OCI-M2 (cell line): Measurements from ENCODE around the gene OSGEPL1.
"Not testable (repeated sequence)": the region's sequence is repeated elsewhere in the genome, so short reads cannot be mapped to it uniquely, and the experiment has no call there.

Source experiments
- DNase-seq: peaks from one replicate; lab custom pipeline; 2025; ENCODE audit not compliant: unreplicated experiment; lab: John Stamatoyannopoulos, UW

The OSGEPL1 gene

DNA sequence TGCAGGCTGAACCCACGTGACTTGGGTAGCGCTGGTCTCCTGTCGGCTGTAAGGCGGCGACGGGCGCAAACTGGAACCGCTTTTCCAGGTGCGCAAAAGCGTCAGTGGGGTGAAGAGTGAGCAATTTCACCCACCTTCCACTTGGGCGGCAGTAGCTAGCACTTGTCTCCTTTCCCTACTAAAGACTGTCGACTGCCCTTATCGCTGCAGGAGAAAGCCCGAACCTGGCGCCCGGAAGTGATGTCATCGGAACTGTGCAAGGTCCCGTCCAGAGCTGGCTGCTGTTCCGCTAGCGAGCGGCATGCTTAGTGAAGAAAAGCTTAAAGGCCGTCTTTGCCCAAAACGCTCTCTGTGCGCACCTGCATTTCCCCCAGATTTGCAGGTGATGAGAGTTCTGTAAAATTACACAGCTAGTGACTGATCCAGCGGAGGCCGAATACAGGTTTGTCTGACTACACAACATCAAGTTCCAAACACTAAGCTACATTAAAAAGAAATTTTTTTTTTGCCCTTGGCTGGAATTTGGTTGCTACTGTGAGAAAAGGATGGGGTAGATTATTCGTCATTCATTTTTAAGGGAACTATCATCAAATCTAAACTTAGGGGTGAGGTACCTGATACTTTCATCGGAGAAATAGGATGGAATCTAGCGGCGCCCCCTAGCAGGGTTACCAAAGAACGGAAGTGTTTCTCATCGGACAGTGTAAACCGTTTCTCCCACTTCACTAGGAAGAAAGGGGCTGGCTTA lies at the start of gene OSGEPL1:
TSS of gene OSGEPL1 (minus strand) at position 242 of the 748 bp plus-strand sequence. CDS start 1,152 bp downstream, outside the sequence.
- peak; percentile 65 for DNase-seq

DNA sequence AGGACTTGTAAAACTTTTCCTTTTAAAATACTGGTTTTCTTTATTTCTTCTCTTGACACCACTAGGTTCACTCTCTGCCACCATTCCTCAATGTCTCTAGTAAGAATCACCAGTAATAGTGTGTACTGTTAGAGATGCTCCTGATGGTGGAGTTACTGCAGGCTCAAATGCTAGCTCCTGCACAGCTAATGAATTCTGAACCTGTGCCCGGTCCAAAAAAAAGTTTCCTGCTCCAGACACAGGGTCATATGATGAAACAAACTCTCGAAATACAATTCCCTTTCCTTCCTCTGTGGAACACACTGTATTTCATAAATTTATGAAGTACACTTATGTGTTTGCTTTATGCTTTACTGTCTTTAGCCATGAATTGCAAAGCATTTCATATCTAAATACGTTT lies 40.8 kb upstream of the OSGEPL1 start:
- no peak for DNase-seq

GRCh38 chr2:189802396-189802912 lies 39.9 kb upstream of the OSGEPL1 start:
- no peak for DNase-seq

GRCh38 chr2:189799531-189799930 lies 36.9 kb upstream of the OSGEPL1 start:
- no peak for DNase-seq

- DNase-seq: no peak
Measured at GRCh38 chr2:189799030-189799331, 36.4 kb upstream of the OSGEPL1 start.

DNA sequence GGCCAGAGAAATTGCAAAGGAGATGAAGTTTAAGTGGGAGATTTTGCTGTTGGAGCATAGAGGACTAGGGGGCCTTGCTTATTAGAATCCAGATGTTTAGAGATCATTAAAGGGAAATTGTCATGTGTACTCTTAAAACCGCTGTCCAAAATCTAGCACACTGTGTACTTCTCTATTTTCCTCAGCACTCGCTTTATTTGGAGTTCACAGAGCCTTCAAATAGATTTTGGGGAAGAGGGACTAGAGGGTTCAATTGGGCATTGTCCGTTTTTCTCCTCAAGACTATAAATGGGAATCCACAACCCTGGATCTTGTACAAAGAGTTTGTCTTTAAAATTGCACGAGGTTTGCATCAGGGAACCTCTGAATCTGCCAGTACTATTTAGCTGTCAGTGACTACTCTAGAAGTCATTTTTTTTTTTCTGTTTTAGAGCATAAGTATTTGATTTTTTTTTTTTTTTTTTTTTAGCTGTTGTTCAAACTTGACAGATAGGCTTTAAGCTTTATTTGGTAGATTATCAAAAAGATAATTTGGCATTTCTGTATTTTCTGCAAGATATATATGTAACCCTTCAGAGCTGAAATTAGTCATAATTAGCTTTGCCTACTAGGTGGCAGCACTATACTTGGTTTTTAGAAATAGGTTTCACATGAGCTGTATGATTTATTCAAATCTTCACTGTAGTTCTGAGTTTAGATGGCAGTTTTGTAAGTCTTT lies 35.9 kb upstream of the OSGEPL1 start:
- no peak for DNase-seq

DNA sequence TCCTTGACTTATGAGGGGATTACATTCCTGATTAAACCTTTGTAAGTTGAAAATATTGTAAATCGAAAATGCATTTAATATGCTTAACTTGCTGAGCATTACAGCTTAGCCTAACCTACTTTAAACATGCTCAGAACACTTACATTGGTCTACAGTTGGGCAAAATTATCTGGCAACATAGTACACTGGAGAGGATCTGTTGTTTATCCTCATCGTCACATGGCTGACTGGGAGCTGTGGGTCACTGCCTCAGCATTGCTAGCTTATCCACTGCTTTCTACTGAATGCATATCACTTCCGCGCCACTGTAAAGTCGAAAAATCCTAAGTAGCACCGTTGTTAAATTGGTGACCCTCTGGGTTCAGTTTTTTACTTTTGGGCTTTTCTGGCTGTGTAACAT lies 35.3 kb upstream of the OSGEPL1 start:
- DNase-seq: no peak

DNA sequence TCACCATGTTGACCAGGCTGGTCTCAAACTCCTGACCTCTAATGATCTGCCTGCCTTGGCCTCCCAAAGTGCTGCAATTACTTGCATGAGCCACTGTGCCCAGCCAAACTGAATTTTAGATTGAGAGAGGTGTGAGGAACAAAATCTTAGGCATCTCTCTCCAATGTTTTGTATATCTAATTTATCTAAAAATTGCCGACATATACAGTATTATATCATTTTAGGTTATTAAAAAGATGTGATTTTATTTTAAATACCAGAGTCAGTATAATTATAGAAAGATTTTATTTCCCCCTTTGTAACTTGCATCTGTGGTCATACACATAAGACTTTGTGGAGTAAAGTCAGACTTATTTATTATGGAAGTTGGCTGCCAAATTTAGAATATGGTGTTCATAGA lies 31.7 kb upstream of the OSGEPL1 start:
- DNase-seq: no peak

- DNase-seq: no peak
Measured at GRCh38 chr2:189791338-189792042, 28.9 kb upstream of the OSGEPL1 start.

DNA sequence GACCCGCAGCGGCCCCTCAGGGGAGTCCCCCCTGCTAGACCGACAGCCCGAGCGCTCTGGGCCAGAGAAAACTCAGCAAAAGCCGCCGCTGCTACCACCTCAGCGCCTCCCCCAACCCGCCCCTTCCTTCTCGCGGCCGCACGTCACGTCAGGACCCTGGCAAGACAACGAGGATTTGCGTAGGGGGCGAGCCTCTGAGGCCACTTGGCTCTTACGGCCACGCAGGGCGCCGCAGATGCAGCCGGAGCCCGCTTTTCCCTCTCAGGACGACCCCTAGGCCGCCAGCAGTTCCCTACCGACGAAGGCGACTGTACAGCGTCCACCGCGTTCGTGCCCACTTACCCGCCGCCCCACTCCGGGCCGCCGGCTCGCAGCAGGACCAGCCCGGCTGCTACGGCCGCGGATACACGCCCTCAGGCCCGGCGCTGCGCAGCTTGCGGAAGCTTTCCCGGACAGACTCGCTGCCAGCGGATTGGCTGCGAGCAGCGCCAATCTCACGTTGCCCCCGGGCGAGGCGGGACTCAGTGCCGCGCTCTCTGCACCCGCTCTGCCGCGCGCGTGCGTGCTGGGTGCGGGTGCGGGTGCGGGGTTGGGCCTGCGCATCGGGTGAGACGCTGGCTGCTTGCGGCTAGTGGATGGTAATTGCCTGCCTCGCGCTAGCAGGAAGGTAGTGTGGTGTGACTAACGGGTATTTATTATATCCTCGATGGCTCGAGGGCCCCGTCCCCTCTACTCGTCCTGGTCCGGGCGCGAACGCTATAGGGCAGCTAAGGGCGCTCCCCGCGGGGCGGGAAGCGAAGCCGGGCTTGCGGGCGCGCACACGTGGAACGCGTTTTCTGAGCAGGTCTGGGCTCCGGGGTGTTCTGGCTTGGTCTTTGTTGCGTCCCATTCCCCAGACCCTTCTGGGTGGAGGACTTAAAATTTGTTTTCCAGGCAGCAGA lies 21.6 kb upstream of the OSGEPL1 start, which contains the start of the genes ORMDL1 and PMS1:
TSS of gene ORMDL1 (minus strand) at position 413 of the 941 bp plus-strand sequence. CDS start 1,744 bp downstream, outside the sequence.
TSS of gene PMS1 (plus strand) at position 524 of the 941 bp plus-strand sequence. CDS start 7,360 bp downstream, outside the sequence.
- peak; percentile 52 for DNase-seq

GRCh38 chr2:189783451-189783926 lies 20.9 kb upstream of the OSGEPL1 start:
- peak; percentile 2 for DNase-seq

GRCh38 chr2:189782221-189782671 lies 19.7 kb upstream of the OSGEPL1 start:
- no peak for DNase-seq

GRCh38 chr2:189772212-189772611 lies 9.6 kb upstream of the OSGEPL1 start:
- DNase-seq: no peak

DNA sequence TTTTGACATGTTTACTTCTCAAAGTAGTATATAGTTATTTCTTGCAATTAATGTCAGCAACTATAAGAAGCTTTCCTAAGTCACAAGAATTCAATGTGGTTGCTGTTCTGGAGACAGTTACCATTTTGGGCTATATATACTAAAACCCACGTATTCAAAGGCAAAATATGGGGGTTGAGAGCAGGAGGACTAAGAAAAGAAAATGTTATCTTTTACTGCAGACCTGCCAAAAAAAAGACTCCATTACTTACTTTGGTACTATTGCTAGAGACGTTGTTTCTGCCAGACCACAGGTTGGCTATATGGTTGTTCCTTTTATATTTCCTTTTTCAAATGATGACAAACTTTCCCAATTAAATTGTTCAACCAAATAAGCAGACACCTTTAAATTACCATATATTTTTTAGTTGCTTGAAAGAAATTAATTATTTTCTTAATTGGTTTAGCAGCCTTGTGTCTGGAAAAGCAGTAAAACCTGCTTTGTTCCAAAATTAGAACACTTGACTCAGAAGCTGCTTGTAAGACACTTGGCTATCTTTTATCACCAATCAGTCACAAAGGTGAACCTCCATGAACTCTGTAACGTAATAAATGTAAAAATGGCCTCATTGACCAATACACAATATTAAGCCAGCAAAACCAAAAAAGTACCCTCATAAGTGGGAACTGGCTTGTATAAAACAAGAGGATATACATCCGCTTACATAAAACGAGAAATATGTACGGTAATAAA lies 8.2 kb upstream of the OSGEPL1 start:
- DNase-seq: no peak

DNA sequence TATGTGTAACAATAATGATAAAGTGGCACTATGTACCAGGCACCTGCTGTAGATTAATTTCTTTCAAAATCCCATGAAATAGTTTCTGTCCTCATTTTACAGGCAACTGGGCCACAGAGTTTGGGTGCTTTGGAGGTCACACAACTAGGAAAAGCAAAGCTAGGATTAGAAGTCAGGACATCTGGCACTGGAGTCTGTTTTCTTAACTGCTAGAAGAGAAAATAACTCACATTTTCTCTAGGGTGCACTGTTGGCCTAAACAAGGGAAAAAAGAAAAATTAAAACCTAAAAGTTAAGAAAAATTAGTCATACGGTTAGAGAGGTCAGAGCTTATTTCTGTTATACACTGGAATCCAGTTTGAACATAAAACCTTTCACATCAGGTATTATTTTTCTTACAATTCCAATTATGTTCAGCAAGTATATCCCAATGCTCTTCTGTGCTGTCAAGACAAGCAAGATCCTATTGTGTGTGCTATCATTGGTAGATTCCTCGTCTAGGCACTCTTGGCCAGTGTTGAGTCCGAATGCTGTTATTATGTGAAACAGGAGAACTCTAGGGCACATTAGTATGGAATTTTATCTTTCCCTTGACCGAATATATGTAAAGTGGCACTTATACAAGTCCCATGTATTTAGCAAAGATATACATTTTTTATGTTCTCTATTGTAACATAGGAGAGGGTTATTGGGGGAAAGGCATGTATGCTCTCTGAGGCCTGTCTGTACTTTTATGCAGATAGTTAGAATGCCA lies 1.5 kb upstream of the OSGEPL1 start:
- no peak for DNase-seq

DNA sequence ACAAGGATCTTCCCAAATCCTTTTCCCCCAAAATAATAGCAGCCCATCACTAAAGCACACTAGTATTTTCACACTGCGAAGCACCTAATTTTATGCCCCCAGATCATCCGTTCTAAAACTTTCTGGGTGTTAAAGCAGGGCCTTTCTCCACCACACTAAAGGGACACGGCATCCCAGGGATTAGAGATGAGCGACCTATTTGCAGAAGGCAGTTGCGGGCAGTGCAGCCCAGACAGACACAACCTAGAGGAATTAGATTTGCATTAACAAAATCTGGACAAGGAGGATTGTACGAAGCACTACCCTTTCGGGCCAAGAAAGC lies 402 bp downstream of the OSGEPL1 start:
- DNase-seq: no peak

DNA sequence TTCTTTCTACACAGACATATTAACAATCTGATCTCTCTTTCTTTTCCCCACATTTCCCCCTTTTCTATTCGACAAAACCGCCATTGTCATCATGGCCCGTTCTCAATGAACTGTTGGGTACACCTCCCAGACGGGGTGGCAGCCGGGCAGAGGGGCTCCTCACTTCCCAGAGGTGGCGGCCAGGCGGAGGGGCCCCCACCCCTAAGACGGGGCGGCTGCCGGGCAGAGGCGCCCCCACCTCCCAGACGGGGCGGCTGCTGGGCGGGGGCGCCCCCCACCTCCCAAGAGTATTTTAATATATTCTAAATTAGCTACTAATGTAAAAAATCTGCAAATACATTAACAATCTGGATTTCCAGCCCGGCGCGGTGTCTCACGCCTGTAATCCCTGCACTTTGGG lies 2.4 kb downstream of the OSGEPL1 start:
- DNase-seq: not testable (repeated sequence)

DNA sequence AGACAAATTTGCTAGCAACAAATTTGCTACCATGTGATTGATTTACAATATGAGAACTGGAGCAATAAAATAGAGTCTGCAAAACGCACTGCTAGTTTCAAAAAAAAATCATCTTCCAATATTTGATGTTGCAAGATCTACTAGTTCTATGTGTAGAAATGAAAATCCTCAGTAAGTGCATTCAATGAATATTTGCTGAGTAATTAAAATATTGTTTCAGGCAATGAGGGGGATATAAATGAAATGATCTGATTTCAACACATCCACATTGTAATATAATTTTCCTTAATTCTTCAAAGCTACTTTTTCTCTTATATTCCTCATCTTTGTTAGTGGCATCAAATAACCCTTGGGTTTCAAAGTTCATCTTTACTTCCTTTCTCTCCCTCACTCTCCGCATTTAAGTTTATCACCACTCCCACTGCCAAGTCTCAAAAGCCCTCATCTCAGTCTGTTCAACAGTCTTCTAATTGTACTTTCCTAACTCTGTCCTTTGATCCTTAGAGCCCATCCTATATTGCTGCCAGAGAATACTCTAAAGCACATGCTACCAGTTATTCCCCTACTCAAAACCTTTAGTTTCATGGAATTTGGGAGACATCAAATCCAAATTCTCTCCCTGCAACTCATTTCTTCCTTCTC lies 6.2 kb downstream of the OSGEPL1 start:
- DNase-seq: no peak
